ENCODE results near the gene CD93. TPM values are rescaled to one million over a fixed set of nuclear protein-coding genes. Genes with fewer than 3 reads are reported as not detected.

Gene CD93
- polyA plus RNA-seq, 1 donor from 2014 or later: not detected

DNA sequence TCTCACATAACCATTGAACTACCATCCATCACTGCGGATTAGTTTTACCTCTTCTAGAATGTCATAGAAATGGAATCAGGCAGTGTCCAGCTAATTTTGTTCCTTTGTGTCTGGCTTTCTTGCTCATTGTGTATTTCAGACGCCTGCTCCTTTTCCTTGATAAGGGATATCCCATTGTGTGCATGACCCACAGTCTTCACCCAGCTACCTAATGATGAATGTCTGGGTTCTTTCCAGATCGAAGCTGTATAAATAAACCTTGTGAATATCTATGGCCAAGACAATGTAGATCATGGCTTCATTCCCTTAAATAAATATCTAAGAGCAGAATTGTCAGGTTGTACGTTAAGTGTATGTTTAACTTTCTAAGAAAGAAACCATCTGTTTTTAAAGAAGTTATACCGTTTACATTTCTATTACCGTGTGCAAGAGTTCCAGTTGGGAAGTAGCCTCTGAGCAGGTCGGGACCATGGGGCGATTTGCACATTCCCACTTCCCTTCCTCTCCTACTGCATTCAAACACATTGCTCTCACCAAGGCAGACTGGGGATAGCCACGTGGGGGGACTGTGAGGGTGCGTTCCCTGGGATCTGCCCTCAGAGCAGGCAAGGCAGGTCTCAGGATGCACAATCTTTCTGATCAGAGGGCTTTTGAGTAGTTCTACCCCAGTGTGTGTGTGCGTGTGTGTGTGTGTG is 13.1 kb downstream of the CD93 start:
- Histone ChIP-seq H3K27ac (ENCODE audit: low read length) (no peak overlapping the region), H2AFZ (ENCODE audit: low read depth, low read length) (no peak overlapping the region), H3K9ac (ENCODE audit: low read length) (no peak overlapping the region), H4K20me1 (ENCODE audit: insufficient read depth) (no peaks in the 10 kb centered on the region), H3F3A (ENCODE audit: insufficient read depth, low read length, poor library complexity, severe bottlenecking) (no peaks in the 10 kb centered on the region), H3K27me3 (ENCODE audit: insufficient read depth, low read depth, low read length) (no peaks in the 10 kb centered on the region), H3K4me3 (ENCODE audit: low read length) (no peak overlapping the region), H3K9me3 (ENCODE audit: low read length) (no peaks in the 10 kb centered on the region), H3K9me2 (ENCODE audit: insufficient read depth, low read length) (no peaks in the 10 kb centered on the region), H3K79me2 (replicated peaks; ENCODE audit: insufficient read depth, low read length) (no peaks in the 10 kb centered on the region), H3K36me3 (ENCODE audit: insufficient read depth, low read length) (no peaks in the 10 kb centered on the region), H3K4me2 (ENCODE audit: low read length) (no peak overlapping the region)
- TF ChIP-seq REST (IDR thresholded peaks at IDR 0.05; ENCODE audit: borderline replicate concordance): no peak
- TF ChIP-seq EZH2 (IDR thresholded peaks at IDR 0.05; ENCODE audit: borderline replicate concordance, insufficient read depth, low read length, poor library complexity, severe bottlenecking): no peak
- no peak for TF ChIP-seq MXI1 (conservative IDR thresholded peaks at IDR 0.05; ENCODE audit: poor library complexity, severe bottlenecking)
- TF ChIP-seq, protein P1, sequence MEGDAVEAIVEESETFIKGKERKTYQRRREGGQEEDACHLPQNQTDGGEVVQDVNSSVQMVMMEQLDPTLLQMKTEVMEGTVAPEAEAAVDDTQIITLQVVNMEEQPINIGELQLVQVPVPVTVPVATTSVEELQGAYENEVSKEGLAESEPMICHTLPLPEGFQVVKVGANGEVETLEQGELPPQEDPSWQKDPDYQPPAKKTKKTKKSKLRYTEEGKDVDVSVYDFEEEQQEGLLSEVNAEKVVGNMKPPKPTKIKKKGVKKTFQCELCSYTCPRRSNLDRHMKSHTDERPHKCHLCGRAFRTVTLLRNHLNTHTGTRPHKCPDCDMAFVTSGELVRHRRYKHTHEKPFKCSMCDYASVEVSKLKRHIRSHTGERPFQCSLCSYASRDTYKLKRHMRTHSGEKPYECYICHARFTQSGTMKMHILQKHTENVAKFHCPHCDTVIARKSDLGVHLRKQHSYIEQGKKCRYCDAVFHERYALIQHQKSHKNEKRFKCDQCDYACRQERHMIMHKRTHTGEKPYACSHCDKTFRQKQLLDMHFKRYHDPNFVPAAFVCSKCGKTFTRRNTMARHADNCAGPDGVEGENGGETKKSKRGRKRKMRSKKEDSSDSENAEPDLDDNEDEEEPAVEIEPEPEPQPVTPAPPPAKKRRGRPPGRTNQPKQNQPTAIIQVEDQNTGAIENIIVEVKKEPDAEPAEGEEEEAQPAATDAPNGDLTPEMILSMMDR (IDR thresholded peaks at IDR 0.05; ENCODE audit: poor library complexity, severe bottlenecking): no peak
- TF ChIP-seq RAD21 (conservative IDR thresholded peaks at IDR 0.05): no peak
- TF ChIP-seq SMC3 (conservative IDR thresholded peaks at IDR 0.05; ENCODE audit: poor library complexity): no peak
- TF ChIP-seq TAF1 (IDR thresholded peaks at IDR 0.05; ENCODE audit: low read depth): no peak
- no peak for TF ChIP-seq POLR2AphosphoS5 (IDR thresholded peaks at IDR 0.05)
- no peak for TF ChIP-seq EP300 (conservative IDR thresholded peaks at IDR 0.05; ENCODE audit: poor library complexity, severe bottlenecking)

GRCh38 chr20:23071996-23072395 is 14.1 kb downstream of the CD93 start:
- peaks cover 7% of the 10 kb centered on the region for H3K27me3 ChIP-seq (ENCODE audit: insufficient read depth, low read depth, low read length)
- TF ChIP-seq POLR2AphosphoS5 (IDR thresholded peaks at IDR 0.05) (no peak), RAD21 (conservative IDR thresholded peaks at IDR 0.05) (no peak), SMC3 (conservative IDR thresholded peaks at IDR 0.05; ENCODE audit: poor library complexity) (no peak), TAF1 (IDR thresholded peaks at IDR 0.05; ENCODE audit: low read depth) (no peak), EP300 (conservative IDR thresholded peaks at IDR 0.05; ENCODE audit: poor library complexity, severe bottlenecking) (no peak), EZH2 (IDR thresholded peaks at IDR 0.05; ENCODE audit: borderline replicate concordance, insufficient read depth, low read length, poor library complexity, severe bottlenecking) (no peak), MXI1 (conservative IDR thresholded peaks at IDR 0.05; ENCODE audit: poor library complexity, severe bottlenecking) (no peak), REST (IDR thresholded peaks at IDR 0.05; ENCODE audit: borderline replicate concordance) (no peak)
- TF ChIP-seq, protein P1 (IDR thresholded peaks at IDR 0.05; ENCODE audit: poor library complexity, severe bottlenecking): no peak
- no peak overlapping the region for H3K4me2 ChIP-seq (ENCODE audit: low read length)

More at GRCh38 chr20:23071996-23072395, 14.1 kb downstream of the CD93 start:
- Histone ChIP-seq H4K20me1 (ENCODE audit: insufficient read depth) (no peaks in the 10 kb centered on the region), H2AFZ (ENCODE audit: low read depth, low read length) (no peak overlapping the region), H3K79me2 (replicated peaks; ENCODE audit: insufficient read depth, low read length) (no peaks in the 10 kb centered on the region), H3F3A (ENCODE audit: insufficient read depth, low read length, poor library complexity, severe bottlenecking) (no peaks in the 10 kb centered on the region), H3K4me3 (ENCODE audit: low read length) (no peak overlapping the region), H3K27ac (ENCODE audit: low read length) (no peak overlapping the region), H3K9me3 (ENCODE audit: low read length) (no peaks in the 10 kb centered on the region), H3K9ac (ENCODE audit: low read length) (no peak overlapping the region), H3K36me3 (ENCODE audit: insufficient read depth, low read length) (no peaks in the 10 kb centered on the region), H3K9me2 (ENCODE audit: insufficient read depth, low read length) (no peaks in the 10 kb centered on the region)

All from neural cell (in vitro differentiated cells).